Neutrophil (primary cell): ENCODE measurements around the gene PDLIM7.

Source experiments
- H3K27ac ChIP-seq: fragments of 200-600 bp; sonication (generic); 2 replicates; pipeline ENCODE4 v1.5.1; 2016; ENCODE audit warnings: mild to moderate bottlenecking, moderate library complexity
- H3K27me3 ChIP-seq: fragments of 200-600 bp; sonication (generic); 2 replicates; pipeline ENCODE4 v1.6.0; 2016; ENCODE audit warnings: mild to moderate bottlenecking
- H3K36me3 ChIP-seq: fragments of 200-600 bp; sonication (generic); 2 replicates; pipeline ENCODE4 v1.5.1; 2017
- H3K4me1 ChIP-seq, 2 experiments: fragments of 200-600 bp in 1 of 2; sonication (generic) in 1 of 2; 1 replicate in 1 of 2; 2 replicates in 1 of 2; pipeline versions ENCODE4 v1.5.1 to v1.6.1; 2013 to 2016; ENCODE audit warnings: low read depth in 1 of 2, low read length in 1 of 2, mild to moderate bottlenecking in 1 of 2, moderate library complexity in 1 of 2; ENCODE audit not compliant: control insufficient read depth in 1 of 2, insufficient read depth in 1 of 2
- H3K4me3 ChIP-seq, 2 experiments: fragments of 200-600 bp in 1 of 2; sonication (generic) in 1 of 2; 1 replicate in 1 of 2; 2 replicates in 1 of 2; pipeline ENCODE4 v1.5.1; 2013 to 2016; ENCODE audit warnings: low read depth in 1 of 2, low read length in 1 of 2, mild to moderate bottlenecking in 1 of 2, moderate library complexity in 1 of 2
- H3K9me3 ChIP-seq: fragments of 200-600 bp; sonication (generic); 2 replicates; pipeline ENCODE4 v1.5.1; 2016
- CTCF ChIP-seq: fragments of 200-600 bp; sonication (generic); IDR thresholded peaks from 2 replicates; pipeline ENCODE4 v1.5.1; 2016; ENCODE audit warnings: antibody characterized with exemption

The PDLIM7 gene

GRCh38 chr5:177496727-177497291 lies 595 bp downstream of the PDLIM7 start:
- peaks cover 51% of the 10 kb centered on the region for H3K36me3 ChIP-seq
- no peaks in the 10 kb centered on the region for H3K9me3 ChIP-seq
- no peak for TF ChIP-seq CTCF
- no peaks in the 10 kb centered on the region for H3K27me3 ChIP-seq
- H3K27ac ChIP-seq: peak overlapping the region; percentile 99
- peak overlapping the region; percentile 90 to 99 for H3K4me3 ChIP-seq
- H3K4me1 ChIP-seq: peaks cover 79 to 94% of the 10 kb centered on the region in 2 experiments

GRCh38 chr5:177496070-177496726 lies 1.2 kb downstream of the PDLIM7 start:
- H3K27me3 ChIP-seq: no peaks in the 10 kb centered on the region
- peak overlapping the region; percentile 90 to 99 for H3K4me3 ChIP-seq
- H3K36me3 ChIP-seq: peaks cover 51% of the 10 kb centered on the region
- peaks cover 76 to 94% of the 10 kb centered on the region in 2 experiments for H3K4me1 ChIP-seq
- peak; percentile 43 for TF ChIP-seq CTCF
- no peaks in the 10 kb centered on the region for H3K9me3 ChIP-seq
- H3K27ac ChIP-seq: peak overlapping the region; percentile 99

- H3K4me1 ChIP-seq: peaks cover 76 to 93% of the 10 kb centered on the region in 2 experiments
- no peak for TF ChIP-seq CTCF
- peak overlapping the region; percentile 99 for H3K27ac ChIP-seq
- no peaks in the 10 kb centered on the region for H3K27me3 ChIP-seq
- peak overlapping the region; percentile 90 to 99 for H3K4me3 ChIP-seq
- H3K36me3 ChIP-seq: peaks cover 56% of the 10 kb centered on the region
- no peaks in the 10 kb centered on the region for H3K9me3 ChIP-seq
Measured at GRCh38 chr5:177495243-177496060, 2.0 kb downstream of the PDLIM7 start.

- Histone ChIP-seq H3K4me1 (peaks cover 69 to 85% of the 10 kb centered on the region in 2 experiments), H3K36me3 (peaks cover 65% of the 10 kb centered on the region), H3K27me3 (no peaks in the 10 kb centered on the region), H3K4me3 (peak overlapping the region; percentile 90 to 99), H3K9me3 (no peaks in the 10 kb centered on the region), H3K27ac (peak overlapping the region; percentile 99)
- TF ChIP-seq CTCF: no peak
Measured at GRCh38 chr5:177494346-177495195, 2.8 kb downstream of the PDLIM7 start.

GRCh38 chr5:177493795-177494345 lies 3.5 kb downstream of the PDLIM7 start:
- Histone ChIP-seq H3K27me3 (no peaks in the 10 kb centered on the region), H3K27ac (peak overlapping the region; percentile 99), H3K4me3 (peak overlapping the region; percentile 90 to 99), H3K4me1 (peaks cover 68 to 82% of the 10 kb centered on the region in 2 experiments), H3K9me3 (no peaks in the 10 kb centered on the region), H3K36me3 (peaks cover 72% of the 10 kb centered on the region)
- no peak for TF ChIP-seq CTCF
